Ectodermal cell (in vitro differentiated cells): Measurements from ENCODE around the gene POP4.

Source experiments
- H3K27ac ChIP-seq: 2 replicates; pipeline ENCODE4 v1.7.0; 2013; ENCODE audit warnings: mild to moderate bottlenecking, low read depth, low read length; ENCODE audit not compliant: insufficient read depth, poor library complexity, severe bottlenecking
- H3K27me3 ChIP-seq: 2 replicates; pipeline ENCODE4 v1.7.0; 2013; ENCODE audit warnings: mild to moderate bottlenecking, low read length; ENCODE audit not compliant: insufficient read depth, control insufficient read depth, poor library complexity, severe bottlenecking
- H3K36me3 ChIP-seq: one replicate; pipeline ENCODE4 v1.7.0; 2013; ENCODE audit warnings: low read length; ENCODE audit not compliant: control insufficient read depth, insufficient read depth
- H3K4me1 ChIP-seq: one replicate; pipeline ENCODE4 v1.7.0; 2013; ENCODE audit warnings: low read length; ENCODE audit not compliant: control insufficient read depth, insufficient read depth
- H3K4me3 ChIP-seq: 2 replicates; pipeline ENCODE4 v1.7.0; 2013; ENCODE audit warnings: low read depth, low read length, control low read depth; ENCODE audit not compliant: insufficient read depth
- H3K9me3 ChIP-seq: 2 replicates; pipeline ENCODE4 v1.7.0; 2013; ENCODE audit warnings: mild to moderate bottlenecking, low read length, moderate library complexity; ENCODE audit not compliant: control insufficient read depth
- WGBS, 2 experiments: methylation state at CpG; one replicate each; pipeline ENCODE4 v1.1.7; 2013; ENCODE audit warnings: missing lambda C conversion rate in 2 of 2; 5-methylcytosine and 5-hydroxymethylcytosine counted together

The POP4 gene

GRCh38 chr19:29643361-29643935 lies 37.4 kb downstream of the POP4 start:
- Histone ChIP-seq H3K4me1 (no peaks in the 10 kb centered on the region), H3K4me3 (no peak overlapping the region), H3K27me3 (no peaks in the 10 kb centered on the region), H3K36me3 (no peaks in the 10 kb centered on the region), H3K27ac (no peak overlapping the region), H3K9me3 (no peaks in the 10 kb centered on the region)
- WGBS, 2 experiments: 89 to 93% methylated on average over 7 of the region's 7 CpGs

GRCh38 chr19:29644210-29644609 lies 38.1 kb downstream of the POP4 start:
- no peak overlapping the region for H3K4me3 ChIP-seq
- no peaks in the 10 kb centered on the region for H3K4me1 ChIP-seq
- H3K27me3 ChIP-seq: no peaks in the 10 kb centered on the region
- H3K36me3 ChIP-seq: no peaks in the 10 kb centered on the region
- H3K9me3 ChIP-seq: no peaks in the 10 kb centered on the region
- 90 to 91% methylated on average over 6 of the region's 6 CpGs for WGBS, 2 experiments
- no peak overlapping the region for H3K27ac ChIP-seq

GRCh38 chr19:29645491-29645867 lies 39.4 kb downstream of the POP4 start:
- 40 to 48% methylated on average over 5 of the region's 5 CpGs for WGBS, 2 experiments
- no peaks in the 10 kb centered on the region for H3K4me1 ChIP-seq
- H3K9me3 ChIP-seq: no peaks in the 10 kb centered on the region
- H3K27me3 ChIP-seq: no peaks in the 10 kb centered on the region
- H3K4me3 ChIP-seq: no peak overlapping the region
- H3K27ac ChIP-seq: no peak overlapping the region
- no peaks in the 10 kb centered on the region for H3K36me3 ChIP-seq

- 78 to 79% methylated on average over 8 of the region's 8 CpGs for WGBS, 2 experiments
- no peak overlapping the region for H3K4me3 ChIP-seq
Measured at GRCh38 chr19:29645911-29646310, 39.8 kb downstream of the POP4 start.

GRCh38 chr19:29650772-29651387 lies 44.8 kb downstream of the POP4 start:
- Histone ChIP-seq H3K27ac (no peak overlapping the region), H3K27me3 (no peaks in the 10 kb centered on the region), H3K9me3 (no peaks in the 10 kb centered on the region), H3K4me3 (no peak overlapping the region), H3K4me1 (no peaks in the 10 kb centered on the region), H3K36me3 (no peaks in the 10 kb centered on the region)
- WGBS, 2 experiments: 77 to 89% methylated on average over 3 to 5 of the region's 7 CpGs

More at GRCh38 chr19:29645911-29646310, 39.8 kb downstream of the POP4 start:
- Histone ChIP-seq H3K4me1 (no peaks in the 10 kb centered on the region), H3K9me3 (no peaks in the 10 kb centered on the region), H3K36me3 (no peaks in the 10 kb centered on the region), H3K27me3 (no peaks in the 10 kb centered on the region), H3K27ac (no peak overlapping the region)

- Histone ChIP-seq H3K36me3 (no peaks in the 10 kb centered on the region), H3K9me3 (no peaks in the 10 kb centered on the region), H3K4me3 (no peak overlapping the region), H3K27ac (no peak overlapping the region), H3K4me1 (no peaks in the 10 kb centered on the region), H3K27me3 (no peaks in the 10 kb centered on the region)
- WGBS, 2 experiments: 91 to 92% methylated on average over 7 of the region's 7 CpGs
Measured at GRCh38 chr19:29651622-29652394, 45.7 kb downstream of the POP4 start.

- no peak overlapping the region for H3K27ac ChIP-seq
- no peak overlapping the region for H3K4me3 ChIP-seq
- no peaks in the 10 kb centered on the region for H3K36me3 ChIP-seq
- no peaks in the 10 kb centered on the region for H3K27me3 ChIP-seq
- WGBS, 2 experiments: 90 to 94% methylated on average over 4 of the region's 5 CpGs
- H3K4me1 ChIP-seq: no peaks in the 10 kb centered on the region
- no peaks in the 10 kb centered on the region for H3K9me3 ChIP-seq
Measured at GRCh38 chr19:29653398-29653797, 47.3 kb downstream of the POP4 start.

- Histone ChIP-seq H3K9me3 (no peaks in the 10 kb centered on the region), H3K36me3 (no peaks in the 10 kb centered on the region), H3K27me3 (no peaks in the 10 kb centered on the region), H3K4me1 (no peaks in the 10 kb centered on the region), H3K27ac (no peak overlapping the region), H3K4me3 (no peak overlapping the region)
- WGBS, 2 experiments: 88 to 91% methylated on average over 4 of the region's 4 CpGs
Measured at GRCh38 chr19:29655648-29656335, 49.7 kb downstream of the POP4 start.

- Histone ChIP-seq H3K36me3 (no peaks in the 10 kb centered on the region), H3K4me1 (no peaks in the 10 kb centered on the region), H3K27me3 (peaks cover 11% of the 10 kb centered on the region), H3K27ac (no peak overlapping the region), H3K9me3 (no peaks in the 10 kb centered on the region), H3K4me3 (no peak overlapping the region)
- 86 to 88% methylated on average over 5 of the region's 5 CpGs for WGBS, 2 experiments
Measured at GRCh38 chr19:29658221-29658991, 52.3 kb downstream of the POP4 start.
